Effector memory CD4-positive, alpha-beta T cell (primary cell): ENCODE results near the gene DPP6.

Experiments
- DNase-seq, 3 donors: peaks; one replicate each; pipeline ENCODE4 v3.0.0-alpha.2; 2020
- H3K27ac ChIP-seq: 2 replicates; pipeline ENCODE4 v1.7.0; 2013; ENCODE audit warnings: mild to moderate bottlenecking, low read length, moderate library complexity; ENCODE audit not compliant: insufficient read depth, poor library complexity, severe bottlenecking
- H3K27me3 ChIP-seq: replicated peaks from 2 replicates; pipeline ENCODE4 v1.7.0; 2013; ENCODE audit warnings: mild to moderate bottlenecking, low read length; ENCODE audit not compliant: insufficient read depth, control insufficient read depth, poor library complexity, severe bottlenecking
- H3K36me3 ChIP-seq: 2 replicates; pipeline ENCODE4 v1.7.0; 2013; ENCODE audit warnings: mild to moderate bottlenecking, low read length, moderate library complexity; ENCODE audit not compliant: control insufficient read depth, insufficient read depth
- H3K4me1 ChIP-seq: 2 replicates; pipeline ENCODE4 v1.7.0; 2013; ENCODE audit warnings: low read length, mild to moderate bottlenecking; ENCODE audit not compliant: control insufficient read depth, insufficient read depth, poor library complexity, severe bottlenecking
- H3K4me3 ChIP-seq: 2 replicates; pipeline ENCODE4 v1.7.0; 2013; ENCODE audit warnings: low read length, low read depth, mild to moderate bottlenecking; ENCODE audit not compliant: insufficient read depth, poor library complexity, severe bottlenecking
- H3K9me3 ChIP-seq: 2 replicates; pipeline ENCODE4 v1.7.0; 2013; ENCODE audit warnings: mild to moderate bottlenecking, low read length, moderate library complexity; ENCODE audit not compliant: control insufficient read depth

DPP6 gene

GRCh38 chr7:154310114-154310513 lies 257.9 kb downstream of the DPP6 start:
- H3K4me3 ChIP-seq: no peak overlapping the region
- H3K36me3 ChIP-seq: no peaks in the 10 kb centered on the region
- H3K9me3 ChIP-seq: no peaks in the 10 kb centered on the region
- H3K4me1 ChIP-seq: no peaks in the 10 kb centered on the region
- H3K27ac ChIP-seq: no peak overlapping the region
- no peak for DNase-seq
- no peaks in the 10 kb centered on the region for H3K27me3 ChIP-seq

- Histone ChIP-seq H3K27ac (no peak overlapping the region), H3K27me3 (no peaks in the 10 kb centered on the region), H3K4me1 (no peaks in the 10 kb centered on the region), H3K36me3 (no peaks in the 10 kb centered on the region), H3K9me3 (no peaks in the 10 kb centered on the region), H3K4me3 (no peak overlapping the region)
- DNase-seq: no peak
Observed at GRCh38 chr7:154324196-154324595, 272.0 kb downstream of the DPP6 start.

GRCh38 chr7:154326421-154326820 lies 274.2 kb downstream of the DPP6 start:
- no peaks in the 10 kb centered on the region for H3K36me3 ChIP-seq
- H3K4me1 ChIP-seq: no peaks in the 10 kb centered on the region
- no peak overlapping the region for H3K4me3 ChIP-seq
- no peak overlapping the region for H3K27ac ChIP-seq
- H3K27me3 ChIP-seq: no peaks in the 10 kb centered on the region
- no peaks in the 10 kb centered on the region for H3K9me3 ChIP-seq
- no peak for DNase-seq

GRCh38 chr7:154330318-154330717 lies 278.1 kb downstream of the DPP6 start:
- Histone ChIP-seq H3K4me1 (no peaks in the 10 kb centered on the region), H3K9me3 (no peaks in the 10 kb centered on the region), H3K27ac (no peak overlapping the region), H3K36me3 (no peaks in the 10 kb centered on the region), H3K27me3 (no peaks in the 10 kb centered on the region), H3K4me3 (no peak overlapping the region)
- DNase-seq: no peak

DNA sequence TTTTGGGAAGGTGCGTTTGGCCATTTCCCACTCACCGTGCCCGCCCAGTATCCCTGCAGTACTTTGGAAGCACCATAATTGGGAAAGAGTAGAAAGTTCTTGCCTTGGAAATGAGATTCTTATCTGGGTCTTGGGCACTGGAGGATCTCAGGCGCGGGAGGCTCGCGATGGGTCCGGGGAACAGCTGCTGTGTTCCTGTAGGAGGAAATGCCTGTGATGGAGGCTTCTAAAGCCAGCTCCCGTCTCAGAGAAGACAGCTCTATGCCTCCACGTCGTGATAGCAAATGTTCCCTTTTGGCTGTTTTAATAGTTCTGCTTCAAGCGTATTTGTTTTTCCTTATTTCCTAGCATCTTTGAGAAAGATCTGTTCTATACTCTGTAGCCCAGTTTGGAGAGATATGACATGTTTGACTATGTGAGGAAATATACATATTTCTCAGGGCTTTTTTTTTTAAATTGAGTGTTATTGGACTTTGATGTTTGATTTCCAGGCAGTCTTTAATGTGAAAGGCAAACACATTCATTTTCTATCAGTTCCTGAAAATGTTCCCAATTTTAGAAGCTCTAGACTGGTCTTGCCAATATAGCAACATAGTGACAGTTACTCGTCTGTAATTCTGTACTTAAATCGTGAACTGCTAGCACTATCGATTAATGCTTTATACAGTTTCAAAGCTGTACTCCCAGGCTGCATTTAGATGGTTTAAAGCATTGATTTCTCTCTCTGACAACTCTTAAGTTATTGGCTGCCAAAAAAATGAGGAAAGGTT lies 280.8 kb downstream of the DPP6 start:
- no peak overlapping the region for H3K27ac ChIP-seq
- no peaks in the 10 kb centered on the region for H3K9me3 ChIP-seq
- no peak for DNase-seq
- no peaks in the 10 kb centered on the region for H3K36me3 ChIP-seq
- H3K4me1 ChIP-seq: no peaks in the 10 kb centered on the region
- no peaks in the 10 kb centered on the region for H3K27me3 ChIP-seq
- H3K4me3 ChIP-seq: no peak overlapping the region

DNA sequence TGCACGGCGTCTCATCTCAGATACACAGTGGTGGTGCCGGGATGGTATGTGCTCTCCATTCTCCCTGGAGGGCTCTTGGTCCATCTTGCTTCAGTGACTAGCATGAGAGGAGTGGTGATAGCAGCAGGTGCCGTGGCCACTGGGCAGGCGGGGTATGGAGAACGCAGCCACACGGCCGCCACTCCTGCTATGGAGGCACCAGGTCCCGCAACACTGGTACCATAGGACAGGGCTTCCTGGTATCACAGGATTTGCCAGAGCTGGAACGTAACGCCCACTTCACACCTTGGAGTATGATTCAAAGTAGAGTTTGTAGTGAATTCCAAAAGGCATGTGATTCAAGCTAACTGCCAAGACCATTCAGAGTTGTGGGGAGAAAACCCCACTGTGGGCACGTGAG lies 284.1 kb downstream of the DPP6 start:
- Histone ChIP-seq H3K27ac (no peak overlapping the region), H3K36me3 (no peaks in the 10 kb centered on the region), H3K4me3 (no peak overlapping the region), H3K9me3 (no peaks in the 10 kb centered on the region), H3K4me1 (no peaks in the 10 kb centered on the region), H3K27me3 (no peaks in the 10 kb centered on the region)
- no peak for DNase-seq

DNA sequence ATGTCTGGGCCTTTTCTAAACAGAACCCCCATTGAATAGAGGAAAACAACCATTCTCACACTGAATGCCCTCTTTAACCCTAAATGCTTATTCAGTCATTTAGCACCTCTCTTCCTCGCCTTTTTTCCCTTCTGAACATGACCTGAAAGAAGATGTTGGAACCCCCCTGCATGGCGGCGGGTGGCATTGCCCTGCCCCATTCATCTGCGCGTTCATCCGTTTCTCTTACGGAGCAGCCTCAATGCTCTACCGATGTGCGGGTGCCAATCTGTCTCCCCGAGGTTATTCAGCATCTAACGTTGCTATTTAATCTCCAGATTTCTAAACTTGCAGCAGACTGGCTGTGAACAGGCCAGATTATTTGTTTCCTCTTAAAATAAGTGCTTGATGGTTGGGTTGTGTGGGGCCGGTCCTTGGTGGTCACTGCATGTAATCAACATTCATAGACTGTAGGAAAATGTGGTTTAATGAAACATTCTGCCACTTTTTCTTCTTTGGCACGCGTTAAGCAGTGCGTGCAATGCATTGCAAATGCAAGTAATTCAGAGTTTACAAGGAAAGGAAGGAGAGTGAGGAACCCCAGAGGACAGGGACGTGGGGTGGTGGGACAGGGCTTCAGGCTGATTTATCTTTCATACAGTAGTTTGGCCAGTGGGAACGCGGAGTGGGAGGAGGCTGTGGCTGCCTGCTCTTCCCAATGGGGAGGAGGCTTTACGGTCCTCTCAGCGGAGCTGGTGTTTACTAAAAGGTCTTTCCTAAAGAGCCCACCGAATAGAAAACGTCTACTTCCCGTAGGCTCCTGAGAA lies 286.7 kb downstream of the DPP6 start:
- no peak overlapping the region for H3K27ac ChIP-seq
- no peaks in the 10 kb centered on the region for H3K36me3 ChIP-seq
- no peak overlapping the region for H3K4me3 ChIP-seq
- H3K4me1 ChIP-seq: no peaks in the 10 kb centered on the region
- H3K27me3 ChIP-seq: no peaks in the 10 kb centered on the region
- no peaks in the 10 kb centered on the region for H3K9me3 ChIP-seq
- no peak for DNase-seq

GRCh38 chr7:154342971-154343633 lies 290.9 kb downstream of the DPP6 start:
- no peaks in the 10 kb centered on the region for H3K36me3 ChIP-seq
- no peak for DNase-seq
- no peak overlapping the region for H3K4me3 ChIP-seq
- no peaks in the 10 kb centered on the region for H3K27me3 ChIP-seq
- no peak overlapping the region for H3K27ac ChIP-seq
- no peaks in the 10 kb centered on the region for H3K4me1 ChIP-seq
- no peaks in the 10 kb centered on the region for H3K9me3 ChIP-seq

DNA sequence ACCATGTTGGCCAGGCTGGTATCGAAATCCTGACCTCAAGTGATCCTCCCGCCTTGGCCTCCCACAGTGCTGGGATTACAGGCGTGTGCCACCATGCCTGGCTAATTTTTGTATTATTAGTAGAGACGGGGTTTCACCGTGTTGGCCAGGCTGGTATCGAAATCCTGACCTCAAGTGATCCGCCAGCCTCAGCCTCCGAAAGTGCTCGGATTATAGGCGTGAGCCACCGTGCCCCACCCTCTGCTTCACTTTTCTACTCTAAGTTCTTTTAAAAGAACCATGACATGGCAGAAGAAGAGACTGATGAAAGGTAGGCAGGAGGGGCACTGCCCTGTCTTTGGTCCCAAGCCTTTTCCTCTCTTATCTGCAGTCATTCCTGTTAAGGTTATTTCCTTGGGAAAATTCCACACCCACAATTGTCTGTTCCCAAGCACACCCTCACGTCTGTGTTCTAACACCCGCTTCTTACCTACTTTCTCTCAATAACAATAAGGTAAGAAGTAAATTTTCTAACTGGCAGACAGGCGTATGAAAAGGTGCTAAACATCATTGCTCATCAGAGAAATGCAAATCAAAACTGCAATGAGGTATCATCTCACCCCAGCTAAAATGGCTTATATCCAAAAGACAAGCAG lies 291.7 kb downstream of the DPP6 start:
- DNase-seq: no peak
- no peaks in the 10 kb centered on the region for H3K9me3 ChIP-seq
- H3K36me3 ChIP-seq: no peaks in the 10 kb centered on the region
- no peak overlapping the region for H3K4me3 ChIP-seq
- no peaks in the 10 kb centered on the region for H3K27me3 ChIP-seq
- no peaks in the 10 kb centered on the region for H3K4me1 ChIP-seq
- no peak overlapping the region for H3K27ac ChIP-seq
